Activated T-cell treated with anti-CD3 and anti-CD28 coated beads, Interleukin-2, amount 50 U/mL, for 4 hours (primary cell): Measurements from ENCODE around the gene HLA-DPB1. TPM values are rescaled to one million over a fixed set of nuclear protein-coding genes. Genes with fewer than 3 reads are reported as not detected.

Source experiments
- ATAC-seq, 2 donors: fragments of 200-7000 bp; cut with Tn5 transposase; one replicate each; pipeline ENCODE4 v1.10.0; 2021
- DNase-seq: peaks from one replicate; pipeline ENCODE4 v3.0.0-alpha.2; 2020
- H3K27me3 Mint-ChIP-seq: one replicate; pipeline ENCODE4 v1.8.0; 2021; ENCODE audit warnings: low read depth, mixed read lengths
- H3K36me3 Mint-ChIP-seq: one replicate; pipeline ENCODE4 v1.8.0; 2022; ENCODE audit warnings: mixed read lengths; ENCODE audit not compliant: insufficient read depth
- H3K4me1 Mint-ChIP-seq: one replicate; pipeline ENCODE4 v1.8.0; 2021; ENCODE audit warnings: low read depth, mixed read lengths
- H3K4me3 Mint-ChIP-seq: one replicate; pipeline ENCODE4 v1.8.0; 2021; ENCODE audit warnings: mild to moderate bottlenecking, moderate library complexity, mixed read lengths
- H3K9me3 Mint-ChIP-seq: one replicate; pipeline ENCODE4 v1.8.0; 2021; ENCODE audit warnings: mixed read lengths
- total RNA-seq, 3 donors: library from RNA; stranded (reverse); gene quantifications; one replicate each; pipeline ENCODE4 v1.2.1, GENCODE V29; 2021

The HLA-DPB1 gene
- total RNA-seq, 3 donors from 2014 or later, result 6.0 to 9.8 (median 6.3) TPM

- Mint-ChIP-seq H3K4me1 (no peaks in the 10 kb centered on the region), H3K27me3 (peaks cover 19% of the 10 kb centered on the region), H3K36me3 (peaks cover 2% of the 10 kb centered on the region), H3K4me3 (no peak overlapping the region), H3K9me3 (peaks cover 9% of the 10 kb centered on the region)
- no peak for ATAC-seq
- no peak for DNase-seq
These were observed 47.4 kb downstream of the HLA-DPB1 start for GRCh38 chr6:33123181-33123580.

- no peaks in the 10 kb centered on the region for H3K4me1 Mint-ChIP-seq
- peaks cover 9% of the 10 kb centered on the region for H3K9me3 Mint-ChIP-seq
- ATAC-seq (no peak), DNase-seq (no peak)
- no peak overlapping the region for H3K4me3 Mint-ChIP-seq
- H3K36me3 Mint-ChIP-seq, result peaks cover 2% of the 10 kb centered on the region
- H3K27me3 Mint-ChIP-seq, result peaks cover 20% of the 10 kb centered on the region
These were observed 48.1 kb downstream of the HLA-DPB1 start for GRCh38 chr6:33123732-33124524.

- peaks cover 20% of the 10 kb centered on the region for H3K27me3 Mint-ChIP-seq
- DNase-seq (no peak), ATAC-seq (no peak)
- peaks cover 9% of the 10 kb centered on the region for H3K9me3 Mint-ChIP-seq
- H3K4me3 Mint-ChIP-seq, result no peak overlapping the region
- no peaks in the 10 kb centered on the region for H3K4me1 Mint-ChIP-seq
- peaks cover 2% of the 10 kb centered on the region for H3K36me3 Mint-ChIP-seq
These were observed 48.7 kb downstream of the HLA-DPB1 start for GRCh38 chr6:33124525-33124901.

- H3K4me1 Mint-ChIP-seq, result no peaks in the 10 kb centered on the region
These were observed 49.2 kb downstream of the HLA-DPB1 start for GRCh38 chr6:33124947-33125346.

GRCh38 chr6:33126101-33126714 lies 50.4 kb downstream of the HLA-DPB1 start:
- H3K27me3 Mint-ChIP-seq, result peaks cover 18% of the 10 kb centered on the region
- no peak overlapping the region for H3K4me3 Mint-ChIP-seq
- peaks cover 9% of the 10 kb centered on the region for H3K9me3 Mint-ChIP-seq
- no peaks in the 10 kb centered on the region for H3K4me1 Mint-ChIP-seq
- peaks cover 2% of the 10 kb centered on the region for H3K36me3 Mint-ChIP-seq
- ATAC-seq (peak in 1 of 2 donors; percentile 43), DNase-seq (peak; percentile 54)

More at GRCh38 chr6:33124947-33125346, 49.2 kb downstream of the HLA-DPB1 start:
- Mint-ChIP-seq H3K27me3 (peaks cover 20% of the 10 kb centered on the region), H3K4me3 (no peak overlapping the region), H3K9me3 (peaks cover 9% of the 10 kb centered on the region), H3K36me3 (peaks cover 2% of the 10 kb centered on the region)
- ATAC-seq, result no peak
- no peak for DNase-seq

- DNase-seq (no peak), ATAC-seq (no peak)
- Mint-ChIP-seq H3K4me1 (no peaks in the 10 kb centered on the region), H3K4me3 (no peak overlapping the region), H3K9me3 (peaks cover 7% of the 10 kb centered on the region), H3K36me3 (peaks cover 2% of the 10 kb centered on the region), H3K27me3 (peaks cover 20% of the 10 kb centered on the region)
These were observed 52.5 kb downstream of the HLA-DPB1 start for GRCh38 chr6:33128318-33128717.

- Mint-ChIP-seq H3K9me3 (no peaks in the 10 kb centered on the region), H3K27me3 (peaks cover 15% of the 10 kb centered on the region), H3K4me1 (no peaks in the 10 kb centered on the region), H3K36me3 (no peaks in the 10 kb centered on the region), H3K4me3 (no peak overlapping the region)
- no peak for DNase-seq
- no peak for ATAC-seq
These were observed 56.3 kb downstream of the HLA-DPB1 start for GRCh38 chr6:33132081-33132524.

- no peaks in the 10 kb centered on the region for H3K9me3 Mint-ChIP-seq
- H3K36me3 Mint-ChIP-seq, result no peaks in the 10 kb centered on the region
- ATAC-seq (no peak), DNase-seq (no peak)
- H3K4me3 Mint-ChIP-seq, result no peak overlapping the region
- H3K4me1 Mint-ChIP-seq, result no peaks in the 10 kb centered on the region
- H3K27me3 Mint-ChIP-seq, result peaks cover 8% of the 10 kb centered on the region
These were observed 60.6 kb downstream of the HLA-DPB1 start for GRCh38 chr6:33136310-33136900.

Other genes starting within 250 kb of the HLA-DPB1 start
- 100 to 1,000 TPM; 288 to 334 (median 305) TPM for gene TAP2, start 237.3 kb upstream of the HLA-DPB1 start, total RNA-seq
- 100 to 1,000 TPM; 327 to 343 (median 337) TPM for gene PSMB8, start 231.9 kb upstream of the HLA-DPB1 start, total RNA-seq
- 100 to 1,000 TPM; 457 to 505 (median 503) TPM for gene TAP1, start 222.3 kb upstream of the HLA-DPB1 start, total RNA-seq
- 100 to 1,000 TPM; 208 to 241 (median 210) TPM for gene PSMB9, start 221.8 kb upstream of the HLA-DPB1 start, total RNA-seq
- gene HLA-DMB, start 135.0 kb upstream of the HLA-DPB1 start, total RNA-seq, result 1 to 10 TPM in 2 of 3 donors, under 1 TPM in 1; 0.46 to 1.6 (median 1.4) TPM
- 1 to 10 TPM; 4.3 to 6.4 (median 5.5) TPM for gene HLA-DMA, start 122.9 kb upstream of the HLA-DPB1 start, total RNA-seq
- gene BRD2, start 107.4 kb upstream of the HLA-DPB1 start, total RNA-seq, result 100 to 1,000 TPM; 338 to 358 (median 348) TPM
- 1 to 10 TPM; 2.0 to 2.1 (median 2.1) TPM for gene HLA-DOA, start 66.4 kb upstream of the HLA-DPB1 start, total RNA-seq
- 10 to 100 TPM; 18.0 to 31.5 (median 19.8) TPM for gene HLA-DPA1, start 2.3 kb upstream of the HLA-DPB1 start, total RNA-seq
- under 1 TPM; 0.48 to 0.98 (median 0.60) TPM for gene COL11A2, start 116.5 kb downstream of the HLA-DPB1 start, total RNA-seq
- 10 to 100 TPM; 55.2 to 62.3 (median 60.8) TPM for gene RXRB, start 124.7 kb downstream of the HLA-DPB1 start, total RNA-seq
- 10 to 100 TPM; 68.7 to 78.3 (median 72.1) TPM for gene SLC39A7, start 124.9 kb downstream of the HLA-DPB1 start, total RNA-seq
- gene HSD17B8, start 128.7 kb downstream of the HLA-DPB1 start, total RNA-seq, result 10 to 100 TPM; 11.7 to 20.1 (median 19.4) TPM
- 10 to 100 TPM; 64.7 to 66.5 (median 66.3) TPM for gene RING1, start 132.5 kb downstream of the HLA-DPB1 start, total RNA-seq
- gene VPS52, start 195.9 kb downstream of the HLA-DPB1 start, total RNA-seq, result 10 to 100 TPM; 51.2 to 65.4 (median 63.5) TPM
- gene RPS18, start 196.1 kb downstream of the HLA-DPB1 start, total RNA-seq, result 1,000 to 10,000 TPM; 4,231 to 4,415 (median 4,409) TPM
- gene B3GALT4, start 201.1 kb downstream of the HLA-DPB1 start, total RNA-seq, result 1 to 10 TPM; 2.6 to 3.8 (median 3.7) TPM
- gene WDR46, start 213.2 kb downstream of the HLA-DPB1 start, total RNA-seq, result 100 to 1,000 TPM; 188 to 198 (median 197) TPM
- gene PFDN6, start 213.6 kb downstream of the HLA-DPB1 start, total RNA-seq, result 100 to 1,000 TPM; 153 to 157 (median 153) TPM
- gene RGL2, start 223.0 kb downstream of the HLA-DPB1 start, total RNA-seq, result 10 to 100 TPM; 11.6 to 15.8 (median 15.4) TPM
- gene TAPBP, start 238.1 kb downstream of the HLA-DPB1 start, total RNA-seq, result 100 to 1,000 TPM; 265 to 315 (median 301) TPM
- gene ZBTB22, start 241.8 kb downstream of the HLA-DPB1 start, total RNA-seq, result 1 to 10 TPM; 6.1 to 9.4 (median 8.9) TPM
- 10 to 100 TPM; 73.6 to 88.5 (median 81.5) TPM for gene DAXX, start 247.0 kb downstream of the HLA-DPB1 start, total RNA-seq